HepG2 (cell line): ENCODE measurements around the gene SERPINA3. TPM values are rescaled to one million over a fixed set of nuclear protein-coding genes. Genes with fewer than 3 reads are reported as not detected.
A peak's percentile ranks its signal among the peaks of the same experiment; 100 is the strongest.

ENCODE experiments used
- KLF11 ChIP-seq: IDR thresholded peaks from 2 replicates; pipeline ENCODE4 v1.6.1; 2016; ENCODE audit warnings: missing compliant biosample characterization
- KLF6 ChIP-seq: IDR thresholded peaks from 2 replicates; pipeline ENCODE4 v1.8.0; 2016; ENCODE audit warnings: missing biosample characterization, missing genetic modification reagents
- MTA1 ChIP-seq: sonication (generic); formaldehyde crosslinking; IDR thresholded peaks from 2 replicates; pipeline ENCODE4 v1.4.0; 2020; ENCODE audit warnings: missing genetic modification reagents, mild to moderate bottlenecking, borderline replicate concordance
- MYNN ChIP-seq: sonication (generic); formaldehyde crosslinking; IDR thresholded peaks from 2 replicates; pipeline ENCODE4 v1.4.0; 2020; ENCODE audit warnings: mild to moderate bottlenecking, low read depth, missing genetic modification reagents
- NFYB ChIP-seq: sonication (generic); formaldehyde crosslinking; IDR thresholded peaks from 2 replicates; pipeline ENCODE4 v1.4.0; 2020; ENCODE audit warnings: missing genetic modification reagents
- PRPF4 ChIP-seq: fragments of 200-400 bp; formaldehyde crosslinking; IDR thresholded peaks from 2 replicates; pipeline ENCODE4 v1.6.1; 2016; ENCODE audit warnings: low read length, low read depth; ENCODE audit not compliant: poor library complexity, severe bottlenecking
- RELA ChIP-seq: sonication (generic); formaldehyde crosslinking; IDR thresholded peaks from 2 replicates; pipeline ENCODE4 v1.4.0; 2020; ENCODE audit warnings: missing genetic modification reagents
- RFXANK ChIP-seq: IDR thresholded peaks from 2 replicates; pipeline ENCODE4 v1.6.1; 2016
- SIN3A ChIP-seq: IDR thresholded peaks from 2 replicates; pipeline ENCODE4 v1.6.1; 2011; ENCODE audit warnings: low read depth, mild to moderate bottlenecking, control low read depth, low read length, borderline replicate concordance
- YEATS4 ChIP-seq: sonication (generic); formaldehyde crosslinking; IDR thresholded peaks from 2 replicates; pipeline ENCODE4 v1.4.0; 2020; ENCODE audit warnings: missing genetic modification reagents, borderline replicate concordance
- ZBTB21 ChIP-seq: sonication (generic); formaldehyde crosslinking; IDR thresholded peaks from 2 replicates; pipeline ENCODE4 v1.4.0; 2020; ENCODE audit warnings: missing genetic modification reagents
- ZMYM4 ChIP-seq: sonication (generic); formaldehyde crosslinking; IDR thresholded peaks from 2 replicates; pipeline ENCODE4 v1.8.1; 2023; ENCODE audit warnings: mild to moderate bottlenecking, missing genetic modification reagents
- ZNF10 ChIP-seq: sonication (generic); formaldehyde crosslinking; IDR thresholded peaks from 2 replicates; pipeline ENCODE4 v1.4.0; 2020; ENCODE audit warnings: mild to moderate bottlenecking, low read depth, missing genetic modification reagents, borderline replicate concordance
- ZNF335 ChIP-seq: sonication (generic); formaldehyde crosslinking; IDR thresholded peaks from 2 replicates; pipeline ENCODE4 v1.4.0; 2020; ENCODE audit warnings: missing genetic modification reagents
- ZNF605 ChIP-seq: sonication (generic); formaldehyde crosslinking; IDR thresholded peaks from 2 replicates; pipeline ENCODE4 v1.8.0; 2022; ENCODE audit warnings: mild to moderate bottlenecking, missing genetic modification reagents
- ZNF619 ChIP-seq: sonication (generic); formaldehyde crosslinking; IDR thresholded peaks from 2 replicates; pipeline ENCODE4 v1.4.0; 2020; ENCODE audit warnings: mild to moderate bottlenecking, missing genetic modification reagents
- ZSCAN29 ChIP-seq: sonication (generic); formaldehyde crosslinking; conservative IDR thresholded peaks from 2 replicates; pipeline ENCODE4 v1.4.0; 2020; ENCODE audit warnings: mild to moderate bottlenecking, missing genetic modification reagents
- polyA plus RNA-seq, 8 experiments: library from polyadenylated mRNA; depleted of rRNA in 3 of 8; stranded (reverse) in 7 of 8; unstranded in 1 of 8; fragments of >200 nt; fragmentation: Illumina TruSeq in 4 of 8; extraction: Trizol in 4 of 8; gene quantifications; 2 replicates each; pipeline versions ENCODE4 v1.2.1 to v1.2.3, GENCODE V29; 2011 to 2016; ENCODE audit warnings: low read depth in 4 of 8, missing spikeins in 1 of 8, mixed read lengths in 1 of 8; ENCODE audit not compliant: insufficient read depth in 1 of 8
- total RNA-seq, 5 experiments: library from RNA; depleted of rRNA; stranded (reverse); fragments of >200 nt; fragmentation: Illumina TruSeq; extraction: Trizol; gene quantifications; 2 replicates each; pipeline ENCODE4 v1.2.3, GENCODE V29; 2016; ENCODE audit warnings: low read depth in 1 of 5
- TF ChIP-seq, protein P1 (sequence below): sonication (generic); formaldehyde crosslinking; IDR thresholded peaks from 2 replicates; pipeline ENCODE4 v1.5.1; 2020; ENCODE audit warnings: mild to moderate bottlenecking, missing genetic modification reagents
- TF ChIP-seq, protein P2 (sequence below): sonication (generic); formaldehyde crosslinking; IDR thresholded peaks from 2 replicates; pipeline ENCODE4 v1.8.1; 2022; ENCODE audit warnings: low read depth, mild to moderate bottlenecking, missing genetic modification reagents
- TF ChIP-seq, protein P3 (sequence below): sonication (generic); formaldehyde crosslinking; IDR thresholded peaks from 2 replicates; pipeline ENCODE4 v1.8.0; 2022; ENCODE audit warnings: mild to moderate bottlenecking, missing genetic modification reagents, borderline replicate concordance
- TF ChIP-seq, protein P4 (sequence below): sonication (generic); formaldehyde crosslinking; IDR thresholded peaks from 2 replicates; pipeline ENCODE4 v1.4.0; 2020; ENCODE audit warnings: missing genetic modification reagents; ENCODE audit errors: not compliant biosample characterization

Gene SERPINA3
- total and polyA plus RNA-seq, 2 of the 13 experiments (the other 11 are each of a cell fraction or from before 2014, with no cell fraction given), result 825 to 2,200 TPM

DNA sequence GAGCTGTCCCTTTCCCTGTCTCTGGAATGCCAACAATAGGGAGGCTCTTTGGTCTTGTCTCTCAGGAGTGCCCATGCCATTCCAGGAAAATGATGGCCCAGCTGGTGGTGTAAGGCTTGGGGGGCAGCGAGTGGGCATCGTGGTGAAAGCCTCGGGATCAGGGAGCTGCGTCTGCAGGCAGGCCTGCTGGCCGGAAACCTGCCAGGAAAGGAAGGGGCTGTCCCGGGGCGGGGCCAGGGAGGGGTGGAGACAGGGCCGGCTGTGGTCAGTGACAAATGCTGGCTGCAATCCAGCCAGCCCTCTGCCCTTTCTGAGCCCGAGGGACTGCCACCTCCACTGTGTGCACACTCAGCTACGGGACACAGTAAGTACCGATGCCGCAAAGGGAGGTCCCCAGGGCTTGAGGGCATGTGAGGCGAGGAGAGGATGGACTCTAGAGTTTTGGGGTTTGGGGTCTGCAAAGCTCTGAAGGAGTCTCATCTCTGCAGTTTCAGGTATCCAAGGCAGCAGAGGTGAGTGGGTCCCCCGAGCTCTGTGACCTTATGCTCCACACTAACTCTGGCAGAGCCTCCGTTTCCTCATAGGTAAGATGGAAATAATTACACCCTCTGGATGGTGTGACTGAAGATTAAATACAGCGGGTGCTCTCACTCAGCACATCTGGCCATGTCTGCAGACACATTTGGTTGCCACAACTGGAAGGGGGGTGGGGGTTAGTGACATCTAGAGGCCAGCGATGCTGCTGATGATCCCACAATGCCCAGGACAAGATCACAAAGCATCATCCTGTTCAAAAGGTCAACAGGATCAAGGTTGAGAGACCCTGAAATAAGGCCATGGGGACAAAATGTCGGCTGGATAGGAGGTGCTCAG lies 30.8 kb upstream of the SERPINA3 start, which contains the start of gene SERPINA5 (continued):
- TF ChIP-seq, protein P1, sequence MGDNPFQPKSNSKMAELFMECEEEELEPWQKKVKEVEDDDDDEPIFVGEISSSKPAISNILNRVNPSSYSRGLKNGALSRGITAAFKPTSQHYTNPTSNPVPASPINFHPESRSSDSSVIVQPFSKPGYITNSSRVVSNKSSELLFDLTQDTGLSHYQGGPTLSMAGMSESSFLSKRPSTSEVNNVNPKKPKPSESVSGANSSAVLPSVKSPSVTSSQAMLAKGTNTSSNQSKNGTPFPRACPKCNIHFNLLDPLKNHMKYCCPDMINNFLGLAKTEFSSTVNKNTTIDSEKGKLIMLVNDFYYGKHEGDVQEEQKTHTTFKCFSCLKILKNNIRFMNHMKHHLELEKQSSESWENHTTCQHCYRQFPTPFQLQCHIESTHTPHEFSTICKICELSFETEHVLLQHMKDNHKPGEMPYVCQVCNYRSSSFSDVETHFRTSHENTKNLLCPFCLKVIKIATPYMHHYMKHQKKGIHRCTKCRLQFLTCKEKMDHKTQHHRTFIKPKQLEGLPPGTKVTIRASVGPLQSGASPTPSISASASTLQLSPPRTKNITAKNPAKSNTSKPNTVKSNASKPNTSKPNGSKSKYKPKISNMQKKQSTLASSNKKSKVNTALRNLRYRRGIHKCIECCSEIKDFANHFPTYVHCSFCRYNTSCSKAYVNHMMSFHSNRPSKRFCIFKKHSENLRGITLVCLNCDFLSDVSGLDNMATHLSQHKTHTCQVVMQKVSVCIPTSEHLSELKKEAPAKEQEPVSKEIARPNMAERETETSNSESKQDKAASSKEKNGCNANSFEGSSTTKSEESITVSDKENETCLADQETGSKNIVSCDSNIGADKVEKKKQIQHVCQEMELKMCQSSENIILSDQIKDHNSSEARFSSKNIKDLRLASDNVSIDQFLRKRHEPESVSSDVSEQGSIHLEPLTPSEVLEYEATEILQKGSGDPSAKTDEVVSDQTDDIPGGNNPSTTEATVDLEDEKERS (CRISPR knock-in tag), result 0 out of 2 replicates have a peak, but pooled peaks have one; percentile 68
- no peak; the same call in 1 of the 2 replicates for TF ChIP-seq NFYB
- TF ChIP-seq, protein P2, sequence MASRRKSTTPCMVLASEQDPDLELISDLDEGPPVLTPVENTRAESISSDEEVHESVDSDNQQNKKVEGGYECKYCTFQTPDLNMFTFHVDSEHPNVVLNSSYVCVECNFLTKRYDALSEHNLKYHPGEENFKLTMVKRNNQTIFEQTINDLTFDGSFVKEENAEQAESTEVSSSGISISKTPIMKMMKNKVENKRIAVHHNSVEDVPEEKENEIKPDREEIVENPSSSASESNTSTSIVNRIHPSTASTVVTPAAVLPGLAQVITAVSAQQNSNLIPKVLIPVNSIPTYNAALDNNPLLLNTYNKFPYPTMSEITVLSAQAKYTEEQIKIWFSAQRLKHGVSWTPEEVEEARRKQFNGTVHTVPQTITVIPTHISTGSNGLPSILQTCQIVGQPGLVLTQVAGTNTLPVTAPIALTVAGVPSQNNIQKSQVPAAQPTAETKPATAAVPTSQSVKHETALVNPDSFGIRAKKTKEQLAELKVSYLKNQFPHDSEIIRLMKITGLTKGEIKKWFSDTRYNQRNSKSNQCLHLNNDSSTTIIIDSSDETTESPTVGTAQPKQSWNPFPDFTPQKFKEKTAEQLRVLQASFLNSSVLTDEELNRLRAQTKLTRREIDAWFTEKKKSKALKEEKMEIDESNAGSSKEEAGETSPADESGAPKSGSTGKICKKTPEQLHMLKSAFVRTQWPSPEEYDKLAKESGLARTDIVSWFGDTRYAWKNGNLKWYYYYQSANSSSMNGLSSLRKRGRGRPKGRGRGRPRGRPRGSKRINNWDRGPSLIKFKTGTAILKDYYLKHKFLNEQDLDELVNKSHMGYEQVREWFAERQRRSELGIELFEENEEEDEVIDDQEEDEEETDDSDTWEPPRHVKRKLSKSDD (CRISPR knock-in tag), result no peak
- no peak for TF ChIP-seq ZSCAN29 (CRISPR knock-in tag)
- TF ChIP-seq SIN3A, result 0 out of 2 replicates have a peak, but pooled peaks have one; percentile 51
- TF ChIP-seq, protein P3, sequence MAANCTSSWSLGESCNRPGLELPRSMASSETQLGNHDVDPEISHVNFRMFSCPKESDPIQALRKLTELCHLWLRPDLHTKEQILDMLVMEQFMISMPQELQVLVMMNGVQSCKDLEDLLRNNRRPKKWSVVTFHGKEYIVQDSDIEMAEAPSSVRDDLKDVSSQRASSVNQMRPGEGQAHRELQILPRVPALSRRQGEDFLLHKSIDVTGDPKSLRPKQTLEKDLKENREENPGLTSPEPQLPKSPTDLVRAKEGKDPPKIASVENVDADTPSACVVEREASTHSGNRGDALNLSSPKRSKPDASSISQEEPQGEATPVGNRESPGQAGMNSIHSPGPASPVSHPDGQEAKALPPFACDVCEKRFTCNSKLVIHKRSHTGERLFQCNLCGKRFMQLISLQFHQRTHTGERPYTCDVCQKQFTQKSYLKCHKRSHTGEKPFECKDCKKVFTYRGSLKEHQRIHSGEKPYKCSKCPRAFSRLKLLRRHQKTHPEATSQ (CRISPR knock-in tag), result 0 out of 2 replicates have a peak, but pooled peaks have one; percentile 75
- TF ChIP-seq ZBTB21 (CRISPR knock-in tag), result no peak
- TF ChIP-seq, protein P4, sequence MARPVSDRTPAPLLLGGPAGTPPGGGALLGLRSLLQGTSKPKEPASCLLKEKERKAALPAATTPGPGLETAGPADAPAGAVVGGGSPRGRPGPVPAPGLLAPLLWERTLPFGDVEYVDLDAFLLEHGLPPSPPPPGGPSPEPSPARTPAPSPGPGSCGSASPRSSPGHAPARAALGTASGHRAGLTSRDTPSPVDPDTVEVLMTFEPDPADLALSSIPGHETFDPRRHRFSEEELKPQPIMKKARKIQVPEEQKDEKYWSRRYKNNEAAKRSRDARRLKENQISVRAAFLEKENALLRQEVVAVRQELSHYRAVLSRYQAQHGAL (CRISPR knock-in tag), result no peak
- TF ChIP-seq MTA1, result no peak
- no peak for TF ChIP-seq ZNF10
- peak; percentile 30; the same call in 1 of the 2 replicates for TF ChIP-seq YEATS4 (CRISPR knock-in tag)
- TF ChIP-seq KLF11 (CRISPR knock-in tag), result no peak
- TF ChIP-seq ZNF619 (CRISPR knock-in tag), result no peak
- no peak for TF ChIP-seq PRPF4
- peak; percentile 65 for TF ChIP-seq KLF6 (CRISPR knock-in tag)
- no peak for TF ChIP-seq RELA (CRISPR knock-in tag)
- TF ChIP-seq ZMYM4 (CRISPR knock-in tag), result 0 out of 2 replicates have a peak, but pooled peaks have one; percentile 25
- peak; percentile 19; the same call in 1 of the 2 replicates for TF ChIP-seq ZNF605
- no peak for TF ChIP-seq MYNN
- no peak for TF ChIP-seq ZNF335 (CRISPR knock-in tag)
- no peak for TF ChIP-seq RFXANK (CRISPR knock-in tag)
